GM06990 (cell line): ENCODE results near the gene CAMTA1.

Experiments
- DNase-seq: peaks from one replicate; pipeline ENCODE4 v3.0.0-alpha.2; 2011; ENCODE audit not compliant: insufficient read length; ENCODE audit errors: extremely low read depth
- H3K27me3 ChIP-seq: replicated peaks from 2 replicates; pipeline ENCODE4 v1.6.0; 2011; ENCODE audit warnings: low read length; ENCODE audit not compliant: control insufficient read depth, insufficient read depth
- H3K36me3 ChIP-seq: 2 replicates; pipeline ENCODE4 v1.5.1; 2011; ENCODE audit warnings: low read length; ENCODE audit not compliant: control insufficient read depth, insufficient read depth
- H3K4me3 ChIP-seq: replicated peaks from 2 replicates; pipeline ENCODE4 v1.5.1; 2011; ENCODE audit warnings: low read depth, mild to moderate bottlenecking, control low read depth, low read length
- CTCF ChIP-seq: IDR thresholded peaks from 2 replicates; pipeline ENCODE4 v1.5.1; 2011; ENCODE audit warnings: low read length, control low read depth, mild to moderate bottlenecking, inconsistent platforms; ENCODE audit not compliant: insufficient read depth, poor library complexity, severe bottlenecking

CAMTA1 gene

GRCh38 chr1:7652515-7653098, 867.4 kb downstream of the CAMTA1 start:
- H3K27me3 ChIP-seq, result no peaks in the 10 kb centered on the region
- H3K36me3 ChIP-seq, result no peaks in the 10 kb centered on the region
- no peak for DNase-seq
- TF ChIP-seq CTCF, result peak; percentile 18
- H3K4me3 ChIP-seq, result no peak overlapping the region

GRCh38 chr1:7654725-7655124, 869.5 kb downstream of the CAMTA1 start:
- Histone ChIP-seq H3K27me3 (no peaks in the 10 kb centered on the region), H3K36me3 (no peaks in the 10 kb centered on the region), H3K4me3 (no peak overlapping the region)
- TF ChIP-seq CTCF, result no peak
- no peak for DNase-seq

- no peak overlapping the region for H3K4me3 ChIP-seq
- no peaks in the 10 kb centered on the region for H3K36me3 ChIP-seq
- no peaks in the 10 kb centered on the region for H3K27me3 ChIP-seq
- no peak for TF ChIP-seq CTCF
- no peak for DNase-seq
Measured at GRCh38 chr1:7655354-7655753, 870.1 kb downstream of the CAMTA1 start.

- H3K36me3 ChIP-seq, result no peaks in the 10 kb centered on the region
- H3K27me3 ChIP-seq, result no peaks in the 10 kb centered on the region; the same call in 1 of the 2 replicates
- no peak overlapping the region for H3K4me3 ChIP-seq
- TF ChIP-seq CTCF, result no peak
- no peak for DNase-seq
Measured at GRCh38 chr1:7656557-7657215, 871.4 kb downstream of the CAMTA1 start.

GRCh38 chr1:7657287-7658016, 872.2 kb downstream of the CAMTA1 start:
- Histone ChIP-seq H3K36me3 (no peaks in the 10 kb centered on the region), H3K27me3 (no peaks in the 10 kb centered on the region; the same call in 1 of the 2 replicates), H3K4me3 (no peak overlapping the region)
- no peak for TF ChIP-seq CTCF
- no peak for DNase-seq
